ENCODE measurements around the gene BRI3.

Gene BRI3

DNA sequence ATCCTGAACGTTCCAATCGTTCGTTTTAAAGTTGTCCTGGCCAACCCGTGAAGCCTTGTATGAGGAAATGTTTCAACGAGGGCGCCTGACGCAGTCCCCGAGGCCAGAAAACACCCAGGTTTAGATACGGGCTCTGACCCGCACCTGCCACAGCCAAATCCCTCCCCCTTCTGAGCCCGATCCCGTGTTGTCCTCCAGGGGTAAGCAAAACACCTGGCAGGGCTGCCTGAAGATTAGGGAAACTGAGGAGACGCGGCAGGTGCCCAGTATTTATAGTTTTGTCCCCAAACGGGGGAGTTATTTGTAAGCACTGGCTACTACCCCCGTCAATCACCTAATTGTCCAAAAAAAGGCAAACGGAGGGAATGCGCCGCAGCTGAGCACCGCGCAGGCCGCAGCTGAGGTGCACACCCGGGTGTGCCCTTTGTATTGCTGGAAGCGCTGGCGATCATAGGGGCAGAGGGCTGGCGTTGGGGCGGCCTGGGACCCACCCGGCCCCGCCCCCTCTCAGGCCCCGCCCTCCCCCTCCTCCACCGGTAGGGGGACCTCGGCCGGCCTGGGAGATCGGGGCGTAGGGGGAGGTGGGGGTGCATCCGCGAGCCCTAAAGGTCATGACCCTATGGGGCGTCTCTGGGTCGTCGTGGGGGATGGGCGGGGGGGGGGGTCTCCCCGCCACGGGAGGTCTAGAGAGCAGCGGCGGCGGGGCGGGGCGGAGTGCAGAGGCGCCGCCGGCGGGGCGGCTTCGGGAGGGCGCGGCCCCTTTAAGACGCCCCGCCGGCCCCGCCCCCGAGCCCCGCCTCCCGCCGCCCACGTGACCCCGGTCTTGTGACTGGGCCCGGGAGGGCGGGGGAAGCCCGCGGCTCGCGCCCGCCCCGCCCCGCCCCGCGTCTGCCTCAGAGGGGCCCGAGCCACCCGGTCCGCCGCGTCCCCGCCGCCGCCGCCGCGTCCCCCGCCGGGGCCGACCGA lies at the start of gene BRI3:
Gene BRI3, plus strand, starts transcription at position 896 of the 966 bp plus-strand sequence. CDS start 110 bp downstream, outside the sequence.
- Histone ChIP-seq H3K4me3 (ENCODE audit: low read depth in 1 of 2, low read length in 2 of 2) (peak within 1 kb of the TSS; percentile 46 to 96), H3K9me3 (ENCODE audit: insufficient read depth, low read length, severe bottlenecking) (no peaks in the 10 kb centered on the region), H3K9ac (ENCODE audit: low read depth, low read length) (peak within 1 kb of the TSS; percentile 83), H3K27ac (ENCODE audit: low read length) (peak within 1 kb of the TSS; percentile 79), H4K20me1 (ENCODE audit: insufficient read depth, low read length) (peaks cover 39% of the 10 kb centered on the region), H3K4me1 (ENCODE audit: insufficient read depth, low read length) (peaks cover 41% of the 10 kb centered on the region), H3K27me3 (ENCODE audit: insufficient read depth, low read length, poor library complexity) (no peaks in the 10 kb centered on the region), H2AFZ (ENCODE audit: low read depth, low read length) (peak within 1 kb of the TSS; percentile 93), H3K36me3 (ENCODE audit: insufficient read depth, low read length) (peaks cover 38% of the 10 kb centered on the region), H3K79me2 (ENCODE audit: insufficient read depth, low read length) (peaks cover 44% of the 10 kb centered on the region), H3K4me2 (ENCODE audit: insufficient read depth, low read length) (peak within 1 kb of the TSS; percentile 100)
- DNase-seq (peak; percentile 88), ATAC-seq (ENCODE audit: insufficient read depth, low read depth) (peak; percentile 82)
- no peak for TF ChIP-seq CTCF (IDR thresholded peaks at IDR 0.05; ENCODE audit: borderline replicate concordance, extremely low read depth, low read length, poor library complexity, severe bottlenecking)

DNA sequence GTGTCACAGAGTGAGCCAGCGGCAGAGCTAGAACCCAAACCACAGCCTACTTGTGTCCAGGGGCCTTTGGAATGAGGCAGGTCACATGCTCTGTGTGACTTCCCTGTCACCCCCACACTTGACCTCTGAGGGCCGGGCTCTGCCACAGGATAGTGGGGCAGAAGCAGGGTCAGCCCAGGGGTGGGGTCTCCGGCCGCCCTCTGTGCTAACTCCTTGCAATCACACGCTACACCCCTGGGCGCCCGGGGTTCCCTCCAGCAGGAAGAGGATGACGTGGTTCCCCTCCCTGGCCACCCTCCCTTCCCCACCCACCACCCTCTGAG lies 49.3 kb upstream of the BRI3 start:
- Histone ChIP-seq H3K36me3 (ENCODE audit: insufficient read depth, low read length) (peaks cover 18% of the 10 kb centered on the region), H3K79me2 (ENCODE audit: insufficient read depth, low read length) (no peaks in the 10 kb centered on the region), H3K4me1 (ENCODE audit: insufficient read depth, low read length) (no peaks in the 10 kb centered on the region), H3K4me2 (ENCODE audit: insufficient read depth, low read length) (no peak overlapping the region), H3K27me3 (ENCODE audit: insufficient read depth, low read length, poor library complexity) (no peaks in the 10 kb centered on the region), H3K9me3 (ENCODE audit: insufficient read depth, low read length, severe bottlenecking) (no peaks in the 10 kb centered on the region), H4K20me1 (ENCODE audit: insufficient read depth, low read length) (no peaks in the 10 kb centered on the region), H3K27ac (ENCODE audit: low read length) (no peak overlapping the region), H2AFZ (ENCODE audit: low read depth, low read length) (no peak overlapping the region), H3K9ac (ENCODE audit: low read depth, low read length) (no peak overlapping the region), H3K4me3 (ENCODE audit: low read depth in 1 of 2, low read length in 2 of 2) (no peak overlapping the region)
- TF ChIP-seq EZH2 (IDR thresholded peaks at IDR 0.05; ENCODE audit: borderline replicate concordance, low read depth, low read length, severe bottlenecking) (no peak), CTCF (IDR thresholded peaks at IDR 0.05; ENCODE audit: borderline replicate concordance, extremely low read depth, low read length, poor library complexity, severe bottlenecking) (no peak)
- ATAC-seq (ENCODE audit: insufficient read depth, low read depth) (no peak), DNase-seq (no peak)

- Histone ChIP-seq H3K79me2 (ENCODE audit: insufficient read depth, low read length) (no peaks in the 10 kb centered on the region), H3K9ac (ENCODE audit: low read depth, low read length) (no peak overlapping the region), H3K27me3 (ENCODE audit: insufficient read depth, low read length, poor library complexity) (no peaks in the 10 kb centered on the region), H3K4me3 (ENCODE audit: low read depth in 1 of 2, low read length in 2 of 2) (no peak overlapping the region), H2AFZ (ENCODE audit: low read depth, low read length) (no peak overlapping the region), H3K4me1 (ENCODE audit: insufficient read depth, low read length) (no peaks in the 10 kb centered on the region), H4K20me1 (ENCODE audit: insufficient read depth, low read length) (no peaks in the 10 kb centered on the region), H3K27ac (ENCODE audit: low read length) (no peak overlapping the region), H3K9me3 (ENCODE audit: insufficient read depth, low read length, severe bottlenecking) (no peaks in the 10 kb centered on the region), H3K36me3 (ENCODE audit: insufficient read depth, low read length) (peaks cover 17% of the 10 kb centered on the region), H3K4me2 (ENCODE audit: insufficient read depth, low read length) (no peak overlapping the region)
- no peak for TF ChIP-seq CTCF (IDR thresholded peaks at IDR 0.05; ENCODE audit: borderline replicate concordance, extremely low read depth, low read length, poor library complexity, severe bottlenecking)
- no peak for TF ChIP-seq EZH2 (IDR thresholded peaks at IDR 0.05; ENCODE audit: borderline replicate concordance, low read depth, low read length, severe bottlenecking)
- no peak for DNase-seq
- no peak for ATAC-seq (ENCODE audit: insufficient read depth, low read depth)
Measured at GRCh38 chr7:98232799-98233198, 48.7 kb upstream of the BRI3 start.
